Activated T-cell treated with anti-CD3 and anti-CD28 coated beads, Interleukin-2, amount 50 U/mL, for 24 hours (primary cell): ENCODE data around the gene KRTAP23-1.

Experiments used
- DNase-seq: peaks from one replicate; pipeline ENCODE4 v3.0.0-alpha.2; 2020
- H3K27ac Mint-ChIP-seq: 2 replicates; pipeline ENCODE4 v1.8.0; 2020; ENCODE audit warnings: mild to moderate bottlenecking, mixed read lengths
- H3K27me3 Mint-ChIP-seq: 2 replicates; pipeline ENCODE4 v1.8.0; 2020; ENCODE audit warnings: mixed read lengths
- H3K36me3 Mint-ChIP-seq: 2 replicates; pipeline ENCODE4 v1.8.0; 2020; ENCODE audit warnings: low read depth, mixed read lengths
- H3K4me1 Mint-ChIP-seq: 2 replicates; pipeline ENCODE4 v1.8.0; 2020; ENCODE audit warnings: low read depth, mixed read lengths
- H3K4me3 Mint-ChIP-seq: 2 replicates; pipeline ENCODE4 v1.8.0; 2020; ENCODE audit warnings: mild to moderate bottlenecking, moderate library complexity, mixed read lengths
- H3K9me3 Mint-ChIP-seq: 2 replicates; pipeline ENCODE4 v1.8.0; 2020; ENCODE audit warnings: mixed read lengths

The KRTAP23-1 gene

GRCh38 chr21:30336596-30336995 lies 11.8 kb downstream of the KRTAP23-1 start:
- no peak overlapping the region for H3K4me3 Mint-ChIP-seq
- no peak for DNase-seq
- H3K27me3 Mint-ChIP-seq, result no peaks in the 10 kb centered on the region
- no peaks in the 10 kb centered on the region for H3K4me1 Mint-ChIP-seq
- no peaks in the 10 kb centered on the region for H3K9me3 Mint-ChIP-seq
- no peak overlapping the region for H3K27ac Mint-ChIP-seq
- no peaks in the 10 kb centered on the region for H3K36me3 Mint-ChIP-seq

- Mint-ChIP-seq H3K4me1 (no peaks in the 10 kb centered on the region), H3K27me3 (peaks cover 7% of the 10 kb centered on the region), H3K27ac (no peak overlapping the region), H3K4me3 (no peak overlapping the region), H3K9me3 (no peaks in the 10 kb centered on the region), H3K36me3 (no peaks in the 10 kb centered on the region)
- no peak for DNase-seq
Measured at GRCh38 chr21:30333736-30334135, 14.7 kb downstream of the KRTAP23-1 start.

GRCh38 chr21:30332681-30333080 lies 15.7 kb downstream of the KRTAP23-1 start:
- Mint-ChIP-seq H3K27ac (no peak overlapping the region), H3K27me3 (peaks cover 7% of the 10 kb centered on the region), H3K9me3 (no peaks in the 10 kb centered on the region), H3K36me3 (no peaks in the 10 kb centered on the region), H3K4me3 (no peak overlapping the region), H3K4me1 (no peaks in the 10 kb centered on the region)
- DNase-seq, result no peak

GRCh38 chr21:30329203-30329875 lies 19.1 kb downstream of the KRTAP23-1 start:
- DNase-seq, result no peak
- H3K4me3 Mint-ChIP-seq, result no peak overlapping the region
- H3K36me3 Mint-ChIP-seq, result no peaks in the 10 kb centered on the region
- no peaks in the 10 kb centered on the region for H3K4me1 Mint-ChIP-seq
- peaks cover 7% of the 10 kb centered on the region for H3K27me3 Mint-ChIP-seq
- H3K9me3 Mint-ChIP-seq, result peaks cover 12% of the 10 kb centered on the region
- H3K27ac Mint-ChIP-seq, result no peak overlapping the region

GRCh38 chr21:30326390-30326789 lies 22.0 kb downstream of the KRTAP23-1 start:
- H3K27me3 Mint-ChIP-seq, result peaks cover 7% of the 10 kb centered on the region
- peaks cover 12% of the 10 kb centered on the region for H3K9me3 Mint-ChIP-seq
- H3K36me3 Mint-ChIP-seq, result no peaks in the 10 kb centered on the region
- no peaks in the 10 kb centered on the region for H3K4me1 Mint-ChIP-seq
- H3K27ac Mint-ChIP-seq, result no peak overlapping the region
- H3K4me3 Mint-ChIP-seq, result no peak overlapping the region
- no peak for DNase-seq

- no peaks in the 10 kb centered on the region for H3K36me3 Mint-ChIP-seq
- no peaks in the 10 kb centered on the region for H3K9me3 Mint-ChIP-seq
- no peak within 1 kb of the TSS for H3K27ac Mint-ChIP-seq
- DNase-seq, result no peak
- no peaks in the 10 kb centered on the region for H3K27me3 Mint-ChIP-seq
- H3K4me1 Mint-ChIP-seq, result no peaks in the 10 kb centered on the region
- H3K4me3 Mint-ChIP-seq, result no peak within 1 kb of the TSS
Measured at GRCh38 chr21:30320215-30320614, 28.2 kb downstream of the KRTAP23-1 start, which contains the start of gene KRTAP26-1. TSS of gene KRTAP26-1 (minus strand) at chr21:30320315. CDS start at chr21:30320035, 280 bp downstream.

GRCh38 chr21:30315701-30316100 lies 32.7 kb downstream of the KRTAP23-1 start:
- Mint-ChIP-seq H3K4me3 (no peak overlapping the region), H3K27ac (no peak overlapping the region), H3K27me3 (no peaks in the 10 kb centered on the region), H3K9me3 (no peaks in the 10 kb centered on the region), H3K4me1 (no peaks in the 10 kb centered on the region), H3K36me3 (no peaks in the 10 kb centered on the region)
- no peak for DNase-seq

GRCh38 chr21:30306884-30307283 lies 41.5 kb downstream of the KRTAP23-1 start:
- DNase-seq, result no peak
- H3K27ac Mint-ChIP-seq, result no peak overlapping the region
- H3K4me1 Mint-ChIP-seq, result no peaks in the 10 kb centered on the region
- H3K4me3 Mint-ChIP-seq, result no peak overlapping the region
- no peaks in the 10 kb centered on the region for H3K27me3 Mint-ChIP-seq
- no peaks in the 10 kb centered on the region for H3K36me3 Mint-ChIP-seq
- no peaks in the 10 kb centered on the region for H3K9me3 Mint-ChIP-seq

GRCh38 chr21:30305136-30305535 lies 43.3 kb downstream of the KRTAP23-1 start:
- Mint-ChIP-seq H3K27me3 (no peaks in the 10 kb centered on the region), H3K9me3 (no peaks in the 10 kb centered on the region), H3K4me1 (no peaks in the 10 kb centered on the region), H3K27ac (no peak overlapping the region), H3K4me3 (no peak overlapping the region), H3K36me3 (no peaks in the 10 kb centered on the region)
- no peak for DNase-seq
